ENCODE measurements around the gene PDZRN4.

- TF ChIP-seq, protein P1, sequence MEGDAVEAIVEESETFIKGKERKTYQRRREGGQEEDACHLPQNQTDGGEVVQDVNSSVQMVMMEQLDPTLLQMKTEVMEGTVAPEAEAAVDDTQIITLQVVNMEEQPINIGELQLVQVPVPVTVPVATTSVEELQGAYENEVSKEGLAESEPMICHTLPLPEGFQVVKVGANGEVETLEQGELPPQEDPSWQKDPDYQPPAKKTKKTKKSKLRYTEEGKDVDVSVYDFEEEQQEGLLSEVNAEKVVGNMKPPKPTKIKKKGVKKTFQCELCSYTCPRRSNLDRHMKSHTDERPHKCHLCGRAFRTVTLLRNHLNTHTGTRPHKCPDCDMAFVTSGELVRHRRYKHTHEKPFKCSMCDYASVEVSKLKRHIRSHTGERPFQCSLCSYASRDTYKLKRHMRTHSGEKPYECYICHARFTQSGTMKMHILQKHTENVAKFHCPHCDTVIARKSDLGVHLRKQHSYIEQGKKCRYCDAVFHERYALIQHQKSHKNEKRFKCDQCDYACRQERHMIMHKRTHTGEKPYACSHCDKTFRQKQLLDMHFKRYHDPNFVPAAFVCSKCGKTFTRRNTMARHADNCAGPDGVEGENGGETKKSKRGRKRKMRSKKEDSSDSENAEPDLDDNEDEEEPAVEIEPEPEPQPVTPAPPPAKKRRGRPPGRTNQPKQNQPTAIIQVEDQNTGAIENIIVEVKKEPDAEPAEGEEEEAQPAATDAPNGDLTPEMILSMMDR (IDR thresholded peaks at IDR 0.05), result no peak
- TF ChIP-seq POLR2A (IDR thresholded peaks at IDR 0.05), result no peak
- TF ChIP-seq POLR2AphosphoS5 (IDR thresholded peaks at IDR 0.05), result no peak
These were observed 66.1 kb downstream of the PDZRN4 start for GRCh38 chr12:41254004-41254914.

Data from stomach (tissue), 4 donors.